DND-41 (cell line): Measurements from ENCODE around the gene SLC9A7.

Experiments
- EZH2 ChIP-seq: IDR thresholded peaks from 3 replicates; pipeline ENCODE4 v1.6.1; 2012; ENCODE audit warnings: borderline replicate concordance, low read depth, mild to moderate bottlenecking, moderate library complexity, low read length, inconsistent platforms; ENCODE audit not compliant: severe bottlenecking
- TF ChIP-seq, protein P1 (sequence below): IDR thresholded peaks from 2 replicates; pipeline ENCODE4 v1.5.1; 2012; ENCODE audit warnings: borderline replicate concordance, low read length, moderate library complexity, mild to moderate bottlenecking; ENCODE audit not compliant: poor library complexity, severe bottlenecking; ENCODE audit errors: extremely low read depth

DNA sequence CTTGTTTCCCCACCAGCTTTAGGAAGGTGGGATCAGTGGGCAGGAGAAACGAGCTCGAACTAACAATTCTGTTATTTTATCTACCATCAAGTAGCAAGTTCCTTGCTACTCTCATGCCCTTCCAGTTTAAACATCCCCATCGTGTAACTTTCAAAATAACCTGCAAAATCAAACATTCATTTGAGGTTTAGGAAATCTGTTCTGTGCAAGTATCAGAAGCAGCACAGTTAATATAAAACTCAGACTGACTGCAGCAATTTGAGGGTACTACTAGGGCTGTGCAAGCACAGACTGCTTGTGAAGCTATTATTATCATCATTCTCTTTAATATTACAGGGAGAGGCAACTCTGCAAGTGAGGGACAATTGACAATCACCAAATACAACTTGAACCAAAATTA is 137.3 kb downstream of the SLC9A7 start:
- TF ChIP-seq EZH2: no peak
- TF ChIP-seq, protein P1, sequence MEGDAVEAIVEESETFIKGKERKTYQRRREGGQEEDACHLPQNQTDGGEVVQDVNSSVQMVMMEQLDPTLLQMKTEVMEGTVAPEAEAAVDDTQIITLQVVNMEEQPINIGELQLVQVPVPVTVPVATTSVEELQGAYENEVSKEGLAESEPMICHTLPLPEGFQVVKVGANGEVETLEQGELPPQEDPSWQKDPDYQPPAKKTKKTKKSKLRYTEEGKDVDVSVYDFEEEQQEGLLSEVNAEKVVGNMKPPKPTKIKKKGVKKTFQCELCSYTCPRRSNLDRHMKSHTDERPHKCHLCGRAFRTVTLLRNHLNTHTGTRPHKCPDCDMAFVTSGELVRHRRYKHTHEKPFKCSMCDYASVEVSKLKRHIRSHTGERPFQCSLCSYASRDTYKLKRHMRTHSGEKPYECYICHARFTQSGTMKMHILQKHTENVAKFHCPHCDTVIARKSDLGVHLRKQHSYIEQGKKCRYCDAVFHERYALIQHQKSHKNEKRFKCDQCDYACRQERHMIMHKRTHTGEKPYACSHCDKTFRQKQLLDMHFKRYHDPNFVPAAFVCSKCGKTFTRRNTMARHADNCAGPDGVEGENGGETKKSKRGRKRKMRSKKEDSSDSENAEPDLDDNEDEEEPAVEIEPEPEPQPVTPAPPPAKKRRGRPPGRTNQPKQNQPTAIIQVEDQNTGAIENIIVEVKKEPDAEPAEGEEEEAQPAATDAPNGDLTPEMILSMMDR: no peak
